Tibial artery (tissue), 4 donors: ENCODE results near the gene PLEKHA4.
"Not testable (repeated sequence)": the region's sequence is repeated elsewhere in the genome, so short reads cannot be mapped to it uniquely, and the experiment has no call there.

Experiments
- DNase-seq, 2 donors: peaks; one replicate each; pipeline ENCODE4 v3.0.0-alpha.2; 2019
- H3K27ac ChIP-seq, 2 donors: fragments of 200-600 bp; sonication (generic) in 1 of 2; 1 replicate in 1 of 2; 2 replicates in 1 of 2; pipeline ENCODE4 v1.5.1; 2018 to 2019; ENCODE audit warnings: mild to moderate bottlenecking in 1 of 2
- H3K27me3 ChIP-seq, 2 donors: fragments of 200-600 bp; sonication (generic) in 1 of 2; one replicate each; pipeline versions ENCODE4 v1.5.1 to v1.6.0; 2016 to 2019
- H3K36me3 ChIP-seq, 3 donors: fragments of 200-600 bp; sonication (generic) in 2 of 3; one replicate each; pipeline ENCODE4 v1.5.1; 2016 to 2019; ENCODE audit warnings: mild to moderate bottlenecking in 2 of 3
- H3K4me1 ChIP-seq, 4 donors: fragments of 200-600 bp; sonication (generic) in 2 of 4; 1 replicate in 3 of 4; 2 replicates in 1 of 4; pipeline ENCODE4 v1.5.1; 2016 to 2019
- H3K4me3 ChIP-seq, 2 donors: fragments of 200-600 bp; sonication (generic) in 1 of 2; 1 replicate in 1 of 2; 2 replicates in 1 of 2; pipeline ENCODE4 v1.5.1; 2018 to 2019; ENCODE audit warnings: mild to moderate bottlenecking in 2 of 2
- H3K9me3 ChIP-seq, 3 donors: fragments of 200-600 bp; sonication (generic) in 1 of 3; one replicate each; pipeline ENCODE4 v1.5.1; 2016 to 2019
- intact Hi-C: fragments of 100-400 bp; cut with DNase I; formaldehyde crosslinking; loops from one replicate; pipeline ENCODE4 v1.15.0; 2023; ENCODE audit warnings: low total_unique reads
- TF ChIP-seq, protein P1 (sequence below), 2 experiments: fragments of 200-600 bp in 1 of 2; fragments of 450-650 bp in 1 of 2; IDR thresholded peaks; one replicate each; pipeline ENCODE4 v1.5.1; 2017 to 2019; ENCODE audit warnings: antibody characterized with exemption in 2 of 2, mild to moderate bottlenecking in 1 of 2, moderate library complexity in 1 of 2

Gene PLEKHA4

DNA sequence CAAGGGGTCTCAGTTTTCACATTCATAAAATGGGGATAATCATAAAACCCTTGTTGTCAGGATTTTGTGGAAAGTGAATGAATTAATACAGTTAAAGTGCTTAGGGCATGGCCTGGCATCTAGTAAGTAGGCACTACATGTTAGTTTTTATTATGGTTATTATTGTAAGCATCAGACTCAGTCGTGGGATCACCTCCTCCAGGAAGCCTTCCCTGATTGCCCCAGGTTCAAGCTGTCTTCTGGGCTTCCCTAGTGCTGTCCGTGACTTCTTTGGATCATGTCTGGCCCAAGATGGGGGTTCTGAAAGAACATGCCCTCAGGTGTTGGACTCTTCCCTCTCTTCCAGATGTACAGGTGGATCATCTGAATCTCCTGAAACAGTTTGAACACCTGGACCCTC lies 42.4 kb upstream of the PLEKHA4 start:
- no peak overlapping the region for H3K4me3 ChIP-seq
- no peaks in the 10 kb centered on the region for H3K27me3 ChIP-seq
- TF ChIP-seq, protein P1, sequence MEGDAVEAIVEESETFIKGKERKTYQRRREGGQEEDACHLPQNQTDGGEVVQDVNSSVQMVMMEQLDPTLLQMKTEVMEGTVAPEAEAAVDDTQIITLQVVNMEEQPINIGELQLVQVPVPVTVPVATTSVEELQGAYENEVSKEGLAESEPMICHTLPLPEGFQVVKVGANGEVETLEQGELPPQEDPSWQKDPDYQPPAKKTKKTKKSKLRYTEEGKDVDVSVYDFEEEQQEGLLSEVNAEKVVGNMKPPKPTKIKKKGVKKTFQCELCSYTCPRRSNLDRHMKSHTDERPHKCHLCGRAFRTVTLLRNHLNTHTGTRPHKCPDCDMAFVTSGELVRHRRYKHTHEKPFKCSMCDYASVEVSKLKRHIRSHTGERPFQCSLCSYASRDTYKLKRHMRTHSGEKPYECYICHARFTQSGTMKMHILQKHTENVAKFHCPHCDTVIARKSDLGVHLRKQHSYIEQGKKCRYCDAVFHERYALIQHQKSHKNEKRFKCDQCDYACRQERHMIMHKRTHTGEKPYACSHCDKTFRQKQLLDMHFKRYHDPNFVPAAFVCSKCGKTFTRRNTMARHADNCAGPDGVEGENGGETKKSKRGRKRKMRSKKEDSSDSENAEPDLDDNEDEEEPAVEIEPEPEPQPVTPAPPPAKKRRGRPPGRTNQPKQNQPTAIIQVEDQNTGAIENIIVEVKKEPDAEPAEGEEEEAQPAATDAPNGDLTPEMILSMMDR (IDR thresholded peaks at IDR 0.05): no peak
- intact Hi-C loops: no loop called here
- no peak for DNase-seq
- H3K4me1 ChIP-seq: no peaks in the 10 kb centered on the region
- peaks cover 89 to 100% (median 98%) of the 10 kb centered on the region in 3 donors for H3K36me3 ChIP-seq
- no peaks in the 10 kb centered on the region for H3K9me3 ChIP-seq
- H3K27ac ChIP-seq: no peak overlapping the region

GRCh38 chr19:48909424-48910077 lies 41.1 kb upstream of the PLEKHA4 start:
- DNase-seq, H3K4me3 ChIP-seq, H3K4me1 ChIP-seq, H3K9me3 ChIP-seq, H3K27ac ChIP-seq, intact Hi-C loops, H3K27me3 ChIP-seq: not testable (repeated sequence)
- peaks cover 89 to 100% (median 98%) of the 10 kb centered on the region in 3 donors for H3K36me3 ChIP-seq

- Histone ChIP-seq H3K9me3 (no peaks in the 10 kb centered on the region), H3K27ac (no peak overlapping the region)
These were observed 39.3 kb upstream of the PLEKHA4 start for GRCh38 chr19:48907671-48908070.

GRCh38 chr19:48906324-48906723 lies 37.9 kb upstream of the PLEKHA4 start:
- no peak overlapping the region for H3K27ac ChIP-seq
- TF ChIP-seq, protein P1 (IDR thresholded peaks at IDR 0.05): no peak
- no peaks in the 10 kb centered on the region for H3K27me3 ChIP-seq
- peaks cover 0 to 19% (median 17%) of the 10 kb centered on the region in 4 donors for H3K4me1 ChIP-seq
- H3K4me3 ChIP-seq: no peak overlapping the region
- intact Hi-C loops: no loop called here
- DNase-seq: no peak
- peaks cover 61 to 84% (median 71%) of the 10 kb centered on the region in 3 donors for H3K36me3 ChIP-seq
- H3K9me3 ChIP-seq: no peaks in the 10 kb centered on the region

More at GRCh38 chr19:48907671-48908070, 39.3 kb upstream of the PLEKHA4 start:
- DNase-seq: no peak
- H3K4me3 ChIP-seq: no peak overlapping the region
- TF ChIP-seq, protein P1 (IDR thresholded peaks at IDR 0.05): no peak
- intact Hi-C loops: no loop called here
- H3K36me3 ChIP-seq: peaks cover 75 to 94% (median 84%) of the 10 kb centered on the region in 3 donors
- no peaks in the 10 kb centered on the region for H3K27me3 ChIP-seq
- H3K4me1 ChIP-seq: peaks cover 0 to 7% (median 5%) of the 10 kb centered on the region in 4 donors

- intact Hi-C loops: no loop called here
- no peaks in the 10 kb centered on the region for H3K9me3 ChIP-seq
- TF ChIP-seq, protein P1 (IDR thresholded peaks at IDR 0.05): no peak
- DNase-seq: no peak
- peaks cover 55 to 78% (median 65%) of the 10 kb centered on the region in 3 donors for H3K36me3 ChIP-seq
- H3K4me3 ChIP-seq: no peak overlapping the region
- H3K4me1 ChIP-seq: peaks cover 0 to 26% (median 23%) of the 10 kb centered on the region in 4 donors
- no peaks in the 10 kb centered on the region for H3K27me3 ChIP-seq
- no peak overlapping the region for H3K27ac ChIP-seq
These were observed 37.2 kb upstream of the PLEKHA4 start for GRCh38 chr19:48905664-48906063.

DNA sequence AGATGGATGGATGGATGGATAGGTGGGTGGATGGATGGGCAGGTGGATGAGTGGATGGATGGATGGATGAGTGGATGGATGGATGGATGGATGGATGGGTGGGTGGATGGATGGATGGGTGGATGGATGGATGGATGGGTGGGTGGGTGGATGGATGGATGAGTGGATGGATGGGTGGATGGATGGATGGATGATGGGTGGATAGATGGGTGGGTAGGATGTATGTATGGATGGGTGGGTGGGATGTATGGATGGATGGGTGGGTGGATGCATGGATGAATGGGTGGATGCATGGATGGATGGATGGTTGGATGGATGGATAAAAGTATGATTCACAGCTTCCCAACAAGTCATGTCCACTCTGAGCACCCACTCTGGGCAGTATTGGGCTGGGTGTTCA lies 35.4 kb upstream of the PLEKHA4 start:
- H3K9me3 ChIP-seq, H3K27ac ChIP-seq, DNase-seq, H3K27me3 ChIP-seq, intact Hi-C loops, H3K4me3 ChIP-seq: not testable (repeated sequence)
- Histone ChIP-seq H3K4me1 (peaks cover 0 to 34% (median 26%) of the 10 kb centered on the region in 4 donors), H3K36me3 (peaks cover 36 to 59% (median 48%) of the 10 kb centered on the region in 3 donors)

DNA sequence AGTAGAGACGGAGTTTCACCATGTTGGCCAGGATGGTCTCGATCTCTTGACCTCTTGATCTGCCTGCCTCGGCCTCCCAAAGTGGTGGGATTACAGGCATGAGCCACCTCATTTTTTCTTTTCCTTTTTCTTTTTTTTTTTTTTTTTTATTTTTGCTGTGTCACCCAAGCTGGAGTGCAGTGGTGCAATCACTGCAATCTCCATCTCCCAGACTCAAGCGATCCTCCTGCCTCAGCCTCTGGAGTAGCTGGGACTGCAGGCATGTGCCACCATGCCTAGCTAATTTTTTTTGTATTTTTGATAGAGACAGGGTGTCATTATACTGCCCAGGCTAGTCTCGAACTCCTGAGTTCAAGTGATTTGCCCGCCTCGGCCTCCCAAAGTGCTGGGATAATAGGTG lies 33.9 kb upstream of the PLEKHA4 start:
- Histone ChIP-seq H3K36me3 (peaks cover 28 to 44% (median 33%) of the 10 kb centered on the region in 3 donors), H3K4me1 (peaks cover 0 to 34% (median 26%) of the 10 kb centered on the region in 4 donors)
- H3K27me3 ChIP-seq, DNase-seq, H3K9me3 ChIP-seq, intact Hi-C loops, H3K27ac ChIP-seq, H3K4me3 ChIP-seq: not testable (repeated sequence)
